ENCODE measurements around the gene ZNF738. TPM values are rescaled to one million over a fixed set of nuclear protein-coding genes. Genes with fewer than 3 reads are reported as not detected.

Gene ZNF738
- total and polyA plus RNA-seq, 10 of the 15 experiments (the other 5 are each of a cell fraction or from before 2014, with no cell fraction given), result 11.6 to 29.4 (median 15.0) TPM

- TF ChIP-seq ZBTB40 (IDR thresholded peaks at IDR 0.05; ENCODE audit: borderline replicate concordance) (no peak), ZZZ3 (IDR thresholded peaks at IDR 0.05; ENCODE audit: control insufficient read depth, insufficient read length, low read depth) (no peak), BHLHE40 (IDR thresholded peaks at IDR 0.05; ENCODE audit: borderline replicate concordance in 1 of 2, low read depth in 2 of 2, low read length in 1 of 2) (no peak), ZNF274 (IDR thresholded peaks at IDR 0.05; ENCODE audit: insufficient read depth, insufficient read length) (no peak), PAX8 (IDR thresholded peaks at IDR 0.05) (no peak), SUPT20H (IDR thresholded peaks at IDR 0.05; ENCODE audit: borderline replicate concordance, control insufficient read depth, low read depth, low read length) (no peak), ATF2 (IDR thresholded peaks at IDR 0.05; ENCODE audit: low read length) (no peak)
These were observed 30.4 kb upstream of the ZNF738 start (continued) for GRCh38 chr19:21328406-21328805.
